Endothelial cell of umbilical vein (primary cell): ENCODE measurements around the gene PNPLA3. TPM values are rescaled to one million over a fixed set of nuclear protein-coding genes. Genes with fewer than 3 reads are reported as not detected.

Source experiments
- BruUV-seq: library from RNA; stranded (reverse); fragments of 400-500 nt; replicated peaks from 2 replicates; lab custom pipeline; 2021; lab: Mats Ljungman, UMichigan
- CTCF ChIA-PET: fragments of 300-600, 350-600 bp; sonication (Branson Sonifier 250); formaldehyde crosslinking; loops from one replicate; lab custom pipeline; 2021; ENCODE audit warnings: antibody characterized with exemption, inconsistent platforms; lab: Charles Lee
- POLR2A ChIA-PET: fragments of 300-600, 350-600 bp; sonication (Branson Sonifier 250); formaldehyde crosslinking; loops from one replicate; lab custom pipeline; 2021; ENCODE audit warnings: antibody characterized with exemption, inconsistent platforms; lab: Charles Lee
- DNase-seq: peaks from one replicate; pipeline ENCODE4 v3.0.0-alpha.2; 2011; ENCODE audit warnings: low read depth, low spot score
- FAIRE-seq: peaks from 2 replicates; lab custom pipeline; 2011; peaks lifted over from hg19 to GRCh38; lab: Jason Lieb, UNC
- H2AFZ ChIP-seq: 2 replicates; pipeline ENCODE4 v1.6.0; 2012; ENCODE audit warnings: low read depth, low read length, control low read depth, inconsistent platforms
- H3K27ac ChIP-seq: 2 replicates; pipeline ENCODE4 v1.5.1; 2011; ENCODE audit warnings: low read depth, mild to moderate bottlenecking, control low read depth, low read length, moderate library complexity; ENCODE audit not compliant: insufficient read depth
- H3K27me3 ChIP-seq, 2 experiments: 2 replicates each; pipeline versions ENCODE4 v1.6.0 to v1.6.1; 2011; ENCODE audit warnings: low read length in 2 of 2, mixed read lengths in 1 of 2; ENCODE audit not compliant: control insufficient read depth in 2 of 2, insufficient read depth in 2 of 2
- H3K36me3 ChIP-seq, 2 experiments: 2 replicates in 1 of 2; 3 replicates in 1 of 2; pipeline ENCODE4 v1.5.1; 2011; ENCODE audit warnings: low read length in 2 of 2, mild to moderate bottlenecking in 1 of 2, moderate library complexity in 1 of 2; ENCODE audit not compliant: control insufficient read depth in 2 of 2, insufficient read depth in 2 of 2; ENCODE audit errors: extremely low read depth in 1 of 2
- H3K4me1 ChIP-seq: 3 replicates; pipeline ENCODE4 v1.5.1; 2011; ENCODE audit warnings: mild to moderate bottlenecking, low read length; ENCODE audit not compliant: control insufficient read depth, insufficient read depth; ENCODE audit errors: extremely low read depth
- H3K4me2 ChIP-seq: 2 replicates; pipeline ENCODE4 v1.6.1; 2011; ENCODE audit warnings: low read length, control low read depth, mixed read lengths; ENCODE audit not compliant: insufficient read depth
- H3K4me3 ChIP-seq, 3 experiments: fragments of 200-600 bp in 1 of 3; sonication (generic), shearing (Covaris generic) in 1 of 3; replicated peaks in 1 of 3; 2 replicates each; pipeline ENCODE4 v1.5.1; 2011 to 2016; ENCODE audit warnings: control low read depth in 3 of 3, low read length in 3 of 3, mild to moderate bottlenecking in 2 of 3, inconsistent platforms in 1 of 3, low read depth in 1 of 3, moderate library complexity in 1 of 3; ENCODE audit not compliant: insufficient read depth in 1 of 3
- H3K79me2 ChIP-seq: 2 replicates; pipeline ENCODE4 v1.6.0; 2012; ENCODE audit warnings: low read length, inconsistent platforms; ENCODE audit not compliant: control insufficient read depth, insufficient read depth
- H3K9ac ChIP-seq: replicated peaks from 2 replicates; pipeline ENCODE3; 2011; ENCODE audit warnings: low read length, control low read depth; ENCODE audit not compliant: insufficient read depth; ENCODE audit errors: extremely low read depth
- H3K9me1 ChIP-seq: replicated peaks from 3 replicates; pipeline ENCODE4 v1.6.0; 2011; ENCODE audit warnings: mild to moderate bottlenecking, low read length; ENCODE audit not compliant: control insufficient read depth, insufficient read depth; ENCODE audit errors: extremely low read depth
- H3K9me3 ChIP-seq: replicated peaks from 2 replicates; pipeline ENCODE4 v1.5.1; 2012; ENCODE audit warnings: low read length, inconsistent platforms; ENCODE audit not compliant: control insufficient read depth, insufficient read depth
- H4K20me1 ChIP-seq: replicated peaks from 2 replicates; pipeline ENCODE3; 2011; ENCODE audit warnings: mild to moderate bottlenecking, low read length; ENCODE audit not compliant: control insufficient read depth, insufficient read depth; ENCODE audit errors: extremely low read depth
- EZH2 ChIP-seq: IDR thresholded peaks from 2 replicates; pipeline ENCODE4 v1.6.1; 2012; ENCODE audit warnings: borderline replicate concordance, low read depth, mild to moderate bottlenecking, moderate library complexity, low read length, inconsistent platforms; ENCODE audit not compliant: severe bottlenecking
- GATA2 ChIP-seq: IDR thresholded peaks from 2 replicates; pipeline ENCODE4 v1.7.0; 2011; ENCODE audit warnings: low read depth, mild to moderate bottlenecking, moderate library complexity, mixed read lengths, low read length; ENCODE audit not compliant: insufficient read length, insufficient read depth
- MAX ChIP-seq: IDR thresholded peaks from 2 replicates; pipeline ENCODE4 v1.6.1; 2011; ENCODE audit not compliant: insufficient read depth, insufficient read length
- dilution Hi-C: fragments of 300-500 bp; cut with MboI; formaldehyde crosslinking; loops from one replicate; pipeline ENCODE4 v1.15.0; 2019; ENCODE audit warnings: low sequenced_read_pairs; ENCODE audit not compliant: extremely low pct_ligation_motif_present
- intact Hi-C: fragments of 100-400 bp; cut with micrococcal nuclease; formaldehyde crosslinking; loops from one replicate; pipeline ENCODE4 v1.10.0; 2022
- polyA plus RNA-seq, 4 experiments: library from polyadenylated mRNA; depleted of rRNA in 3 of 4; stranded (reverse) in 3 of 4; unstranded in 1 of 4; fragments of >200 nt; gene quantifications; 2 replicates each; pipeline versions ENCODE4 v1.2.1 to v1.2.3, GENCODE V29; 2011 to 2012; ENCODE audit warnings: missing spikeins in 1 of 4
- total RNA-seq: library from RNA; stranded (reverse); gene quantifications from 2 replicates; pipeline ENCODE4 v1.2.3, GENCODE V29; 2021

The PNPLA3 gene
- total and polyA plus RNA-seq, 2 donors (not counting 3 experiments of a cell fraction or from before 2014, with no cell fraction given): 5.3 to 12.3 TPM

- ChIA-PET POLR2A (no interaction called here), CTCF (interaction anchor here (1.2 to 1.4 kb wide), 2 partner anchors 8 to 55 kb away, joined by 4 to 5 read pairs; no protein-coding TSS in a partner anchor)
- Histone ChIP-seq H3K9ac (no peak overlapping the region), H3K79me2 (no peaks in the 10 kb centered on the region), H3K9me3 (no peaks in the 10 kb centered on the region), H3K4me2 (no peak overlapping the region), H3K27me3 (peaks cover 16 to 31% of the 10 kb centered on the region in 2 experiments), H3K9me1 (no peaks in the 10 kb centered on the region), H3K4me1 (no peaks in the 10 kb centered on the region), H4K20me1 (no peaks in the 10 kb centered on the region), H3K4me3 (no peak overlapping the region), H3K27ac (no peak overlapping the region), H2AFZ (no peak overlapping the region), H3K36me3 (no peaks in the 10 kb centered on the region)
- intact Hi-C loops: no loop called here
- BruUV-seq: no TSS peak
- TF ChIP-seq GATA2 (no peak), EZH2 (peak; percentile 37)
- FAIRE-seq (no peak), DNase-seq (no peak)
- dilution Hi-C loops: no loop called here
Observed at GRCh38 chr22:43890901-43891331, 32.7 kb upstream of the PNPLA3 start.

GRCh38 chr22:43891360-43892182 lies 32.0 kb upstream of the PNPLA3 start, which contains the start of gene PNPLA5:
TSS of gene PNPLA5 (minus strand) at chr22:43892013. CDS start at chr22:43891880, 133 bp downstream.
- H3K4me3 ChIP-seq: no peak within 1 kb of the TSS
- POLR2A ChIA-PET: no interaction called here
- no peaks in the 10 kb centered on the region for H4K20me1 ChIP-seq
- DNase-seq: no peak
- CTCF ChIA-PET: interaction anchor here (1.2 to 1.4 kb wide), 2 partner anchors 8 to 54 kb away, joined by 4 to 5 read pairs; no protein-coding TSS in a partner anchor
- H3K9me1 ChIP-seq: no peaks in the 10 kb centered on the region
- no peaks in the 10 kb centered on the region for H3K79me2 ChIP-seq
- H3K27ac ChIP-seq: no peak within 1 kb of the TSS
- no peak within 1 kb of the TSS for H2AFZ ChIP-seq
- no peaks in the 10 kb centered on the region for H3K36me3 ChIP-seq
- dilution Hi-C loops: no loop called here
- no peaks in the 10 kb centered on the region for H3K9me3 ChIP-seq
- BruUV-seq: no TSS peak
- no peak for FAIRE-seq
- no peak within 1 kb of the TSS for H3K9ac ChIP-seq
- TF ChIP-seq EZH2 (peak; percentile 79), MAX (no peak)
- no peak within 1 kb of the TSS for H3K4me2 ChIP-seq
- intact Hi-C loops: no loop called here
- peaks cover 16 to 31% of the 10 kb centered on the region in 2 experiments for H3K27me3 ChIP-seq
- H3K4me1 ChIP-seq: no peaks in the 10 kb centered on the region
